Urothelium cell line (cell line): ENCODE data around the gene SAMD14.

Experiments
- DNase-seq: peaks from one replicate; pipeline ENCODE4 v3.0.0; 2011; ENCODE audit warnings: low spot score, mixed read lengths
- FAIRE-seq: peaks from 2 replicates; lab custom pipeline; 2011; peaks lifted over from hg19 to GRCh38; lab: Jason Lieb, UNC

SAMD14 gene

DNA sequence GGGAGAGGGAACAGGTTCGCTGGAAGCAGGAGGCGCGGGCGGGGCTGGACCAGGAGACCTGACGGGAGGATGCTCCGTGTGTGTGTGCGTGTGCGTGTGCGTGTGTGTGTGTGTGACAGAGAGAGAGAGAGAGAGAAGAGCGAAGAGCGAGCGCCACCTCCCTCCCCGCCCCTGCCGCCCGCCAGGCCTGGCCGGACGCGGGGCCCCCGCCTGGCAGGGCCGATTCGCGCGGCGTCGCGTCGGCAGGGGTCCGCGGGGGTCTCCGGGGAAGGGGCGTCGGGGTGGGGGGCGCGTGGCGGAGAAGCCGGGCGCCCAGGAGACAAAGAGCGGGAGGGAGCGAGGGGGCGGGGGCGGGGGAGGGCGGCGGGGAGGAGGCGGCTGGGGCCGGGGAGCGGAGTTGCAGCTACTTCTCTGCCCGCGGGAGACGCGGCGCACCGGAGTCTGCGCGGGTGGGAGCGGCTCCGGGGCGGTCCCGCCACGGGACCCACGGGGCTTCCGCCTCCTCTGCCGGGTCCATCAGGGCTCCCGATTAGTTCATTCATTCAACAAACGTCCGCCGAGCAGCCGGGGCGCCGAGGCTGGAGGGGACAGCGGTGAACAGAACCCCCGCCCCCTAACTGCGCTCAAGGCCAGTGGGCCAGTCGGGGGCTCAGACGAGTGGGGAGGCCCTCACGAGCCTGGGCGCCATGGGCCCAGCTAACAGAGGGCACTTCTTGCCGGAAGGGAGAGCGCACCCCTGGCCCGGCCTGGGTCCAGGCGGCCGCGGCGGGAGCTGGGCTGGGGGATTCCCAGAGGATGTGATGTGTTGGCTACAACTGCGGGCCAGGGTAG is at the start of gene SAMD14:
SAMD14 (minus strand) TSS at position 433 of the 831 bp plus-strand sequence. CDS start 5,201 bp downstream, outside the sequence.
- FAIRE-seq (peak; percentile 20), DNase-seq (peak; percentile 66)

DNA sequence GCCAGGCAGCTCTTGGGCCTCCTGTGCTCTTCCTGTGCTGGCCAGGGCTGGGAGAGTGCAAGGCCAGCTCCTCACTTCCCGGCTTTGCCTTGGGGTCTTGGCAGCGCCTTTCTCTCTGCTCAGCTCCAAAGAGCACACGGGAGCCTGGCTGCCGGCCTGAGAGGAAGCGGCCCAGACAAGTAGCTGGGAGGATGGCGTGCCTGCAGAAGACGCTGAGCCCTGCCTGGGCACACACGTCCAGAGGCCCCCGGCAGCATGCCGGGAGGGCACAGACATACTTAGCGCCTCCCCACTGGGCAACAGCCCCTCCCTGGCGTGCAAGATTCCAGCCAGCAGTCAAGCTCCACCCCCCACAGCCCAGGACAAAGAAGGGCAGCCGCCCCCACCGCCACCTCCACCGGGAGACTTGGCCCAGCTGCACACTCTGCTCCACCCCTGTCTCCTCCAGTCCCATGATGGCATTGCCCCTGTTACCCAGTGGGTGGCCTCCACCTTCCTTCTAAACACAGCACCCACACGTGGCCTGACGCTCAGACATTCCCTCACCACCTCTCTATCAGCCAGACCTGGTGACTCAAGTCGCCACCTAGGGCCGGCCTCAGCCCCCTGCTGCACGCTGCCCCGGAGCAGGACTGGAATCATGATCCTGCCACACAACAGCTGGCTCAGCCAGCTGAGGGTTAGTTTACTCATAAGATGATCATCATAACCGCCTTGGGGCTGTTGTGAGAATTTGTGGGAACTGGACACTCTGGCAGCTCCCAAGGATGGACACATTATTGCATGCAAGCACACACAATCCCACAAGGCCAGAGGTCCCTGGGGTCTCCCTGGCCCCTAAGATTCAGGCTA is 48.2 kb upstream of the SAMD14 start:
- DNase-seq (peak; percentile 95), FAIRE-seq (peak; percentile 97)

DNA sequence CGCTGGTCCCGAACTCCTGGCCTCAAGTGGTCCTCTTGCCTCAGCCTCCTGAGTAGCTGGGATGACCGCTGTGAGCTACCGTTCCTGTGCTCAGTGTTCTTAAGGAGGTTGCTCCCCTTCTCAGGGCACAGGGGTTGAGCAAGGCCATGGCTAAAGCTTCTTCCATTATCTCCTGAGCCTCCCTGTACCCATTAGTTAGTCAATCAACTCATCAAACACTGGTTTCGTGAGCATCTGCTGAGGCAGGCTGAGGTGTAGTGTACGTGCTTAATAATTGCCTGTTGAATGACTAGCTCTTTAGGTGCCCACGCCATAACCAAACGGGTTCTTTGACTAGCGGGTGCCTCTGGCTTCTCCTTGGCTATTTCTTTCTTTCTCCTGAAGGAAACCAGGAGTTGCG is 47.5 kb upstream of the SAMD14 start:
- DNase-seq (no peak), FAIRE-seq (peak; percentile 30)

DNA sequence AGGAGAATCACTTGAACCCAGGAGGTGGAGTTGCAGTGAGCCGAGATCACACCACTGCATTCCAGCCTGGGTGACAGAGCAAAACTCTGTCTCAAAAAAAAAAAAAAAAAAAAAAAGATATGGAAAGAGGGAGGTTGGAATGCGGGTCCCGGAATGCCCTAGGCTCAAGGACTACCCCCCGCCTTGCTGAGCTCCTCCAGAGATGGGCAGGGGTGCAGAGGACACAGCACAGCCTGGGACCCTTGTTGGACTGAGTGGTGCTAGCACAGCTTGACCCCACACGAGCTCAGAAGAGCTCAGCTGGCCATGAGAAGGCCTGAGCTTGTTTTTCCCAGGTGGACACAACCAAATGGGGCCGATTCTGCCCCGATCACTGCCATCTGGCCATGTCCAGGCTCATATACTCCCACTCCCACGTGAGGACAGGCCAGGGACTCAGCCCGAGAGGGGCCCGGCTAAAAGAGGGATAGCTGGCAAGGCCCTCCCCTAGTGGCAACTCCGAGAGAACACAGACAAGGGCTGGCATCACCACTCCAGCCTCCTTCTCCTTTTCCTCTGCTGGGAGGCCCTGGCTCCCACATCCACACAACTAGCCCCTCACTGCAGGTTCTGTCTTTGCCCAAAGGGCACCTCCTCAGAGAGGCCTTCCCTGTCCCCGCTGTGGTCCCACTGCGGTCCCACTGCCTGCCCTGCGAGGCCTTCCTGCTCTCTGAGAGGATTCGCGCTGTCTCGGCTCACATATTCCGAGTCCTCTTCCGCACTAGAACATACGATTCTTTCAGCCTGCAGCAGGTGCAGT is 46.8 kb upstream of the SAMD14 start:
- FAIRE-seq (peak; percentile 86), DNase-seq (no peak)

DNA sequence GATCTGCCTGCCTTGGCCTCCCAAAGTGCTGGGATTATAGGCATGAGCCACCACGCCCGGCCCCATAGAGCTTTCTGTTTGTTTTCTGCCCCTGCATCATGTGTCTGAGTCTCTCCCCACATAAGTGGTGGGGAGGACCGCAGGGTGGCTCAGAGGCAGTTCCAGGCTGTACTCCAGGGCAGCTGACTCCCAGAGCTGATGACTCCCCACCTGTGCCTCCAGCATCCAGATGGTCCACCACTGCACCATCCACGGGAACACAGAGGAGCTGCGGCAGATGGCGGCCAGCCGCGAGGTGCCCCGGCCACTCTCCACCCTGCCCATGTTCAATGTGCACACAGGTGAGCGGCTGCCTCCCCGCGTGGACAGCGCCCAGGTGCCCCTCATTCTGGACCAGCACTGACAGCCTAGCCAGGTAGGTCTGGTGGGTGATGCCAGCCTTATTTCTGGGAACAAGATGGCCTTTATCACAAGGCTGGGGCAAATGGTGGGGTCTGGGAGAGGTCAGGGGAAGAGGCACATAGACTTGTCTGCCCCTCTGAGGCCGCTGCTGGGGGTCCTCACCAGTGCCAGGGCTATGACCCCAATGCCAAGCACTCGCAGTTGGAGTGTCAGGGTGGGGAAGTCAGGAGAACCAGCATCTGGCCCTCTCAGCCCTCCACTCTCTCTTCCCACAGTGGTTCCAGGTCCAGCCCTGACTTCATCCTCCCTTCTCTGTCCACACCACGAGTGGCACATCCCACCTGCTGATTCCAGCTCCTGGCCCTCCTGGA is 45.3 kb upstream of the SAMD14 start:
- no peak for FAIRE-seq

DNA sequence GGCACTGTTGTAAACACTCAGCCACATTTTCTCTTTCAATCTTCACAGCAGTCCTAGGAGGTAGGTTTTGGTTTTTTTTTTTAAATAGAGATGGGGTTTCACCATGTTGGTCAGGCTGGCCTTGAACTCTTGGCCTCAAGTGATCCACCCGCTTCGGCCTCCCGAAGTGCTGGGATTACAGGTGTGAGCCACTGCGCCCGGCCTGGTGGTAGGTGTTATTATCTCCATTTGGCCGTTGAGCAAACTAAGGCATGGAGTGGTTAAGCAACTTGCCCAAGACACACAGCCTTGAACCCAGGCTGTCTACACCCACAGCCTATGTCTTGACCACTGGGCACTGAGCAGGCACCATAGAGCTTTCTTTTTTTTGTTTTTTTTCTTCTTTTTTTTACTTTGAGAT is 44.5 kb upstream of the SAMD14 start:
- no peak for FAIRE-seq

More for the DNA sequence above, 45.3 kb upstream of the SAMD14 start:
- no peak for DNase-seq

DNA sequence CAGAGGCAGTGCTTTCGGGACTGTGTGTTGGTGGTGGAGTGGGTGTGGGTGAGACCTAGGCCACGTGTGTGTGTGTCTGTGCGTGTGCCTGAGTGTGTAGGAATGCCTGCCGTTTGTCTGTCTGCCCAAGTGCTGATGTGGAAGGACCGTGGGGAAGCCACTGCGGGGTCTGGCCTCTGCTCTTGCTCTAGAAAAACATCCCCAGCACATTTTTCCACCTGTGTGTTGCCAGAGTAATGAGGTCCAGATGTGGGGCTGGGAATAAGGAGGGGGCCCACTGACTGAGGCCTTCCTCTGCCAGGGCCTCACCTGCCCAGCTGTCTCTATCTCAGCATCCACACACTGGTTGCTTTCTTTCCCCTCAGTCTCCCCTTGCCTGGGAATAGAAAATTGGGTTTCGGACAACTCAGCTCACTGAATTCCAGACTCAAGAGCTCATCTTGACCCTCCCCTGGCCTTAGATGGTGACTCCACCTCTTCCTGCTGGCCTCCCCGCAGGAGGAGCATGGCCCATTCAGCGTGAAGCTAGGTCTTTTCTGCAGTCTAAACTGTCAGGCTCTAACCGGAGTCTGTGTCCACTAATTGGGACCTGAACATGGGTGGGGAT is 43.5 kb upstream of the SAMD14 start:
- peak; percentile 73 for DNase-seq
- FAIRE-seq = no peak

More for the DNA sequence above, 44.5 kb upstream of the SAMD14 start:
- no peak for DNase-seq

DNA sequence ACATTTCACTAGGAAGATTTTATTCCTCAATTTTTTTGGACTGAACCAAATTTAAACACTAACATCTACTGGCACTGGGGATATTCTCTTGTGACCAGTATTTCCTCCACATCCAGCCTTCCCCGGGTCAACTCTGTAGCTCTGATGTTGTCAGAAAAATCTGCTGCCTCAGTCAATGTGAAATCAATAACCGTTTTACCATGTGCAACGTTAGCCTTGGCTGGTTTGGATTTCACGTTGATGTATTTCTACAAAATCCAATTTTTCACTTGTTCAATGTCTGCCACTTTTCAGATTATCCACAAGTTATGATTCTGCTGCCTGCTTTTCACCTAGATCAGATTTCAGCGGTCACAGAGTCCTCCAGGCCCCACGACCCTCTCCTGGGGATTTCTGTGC is 43.0 kb upstream of the SAMD14 start:
- FAIRE-seq (no peak), DNase-seq (no peak)

DNA sequence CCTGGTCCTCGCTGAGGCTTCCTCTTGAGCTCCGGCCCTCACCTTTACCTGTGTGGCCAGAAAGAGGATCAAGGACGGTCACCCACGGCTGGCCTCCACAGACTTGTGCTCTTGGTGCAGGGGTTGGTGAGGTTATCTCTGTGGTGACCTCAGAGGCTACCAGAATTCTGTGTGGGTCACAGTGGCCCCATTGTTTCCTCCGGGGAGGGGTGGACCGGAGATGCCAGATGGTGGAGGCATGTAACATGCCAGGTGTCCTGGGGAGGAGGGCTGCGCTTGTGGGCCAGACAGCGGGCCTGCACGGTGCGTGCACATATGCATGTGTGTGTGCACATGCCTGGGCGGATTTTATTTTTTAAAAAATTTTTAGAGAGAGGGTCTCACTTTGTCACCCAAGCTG is 42.2 kb upstream of the SAMD14 start:
- no peak for DNase-seq
- FAIRE-seq = no peak

DNA sequence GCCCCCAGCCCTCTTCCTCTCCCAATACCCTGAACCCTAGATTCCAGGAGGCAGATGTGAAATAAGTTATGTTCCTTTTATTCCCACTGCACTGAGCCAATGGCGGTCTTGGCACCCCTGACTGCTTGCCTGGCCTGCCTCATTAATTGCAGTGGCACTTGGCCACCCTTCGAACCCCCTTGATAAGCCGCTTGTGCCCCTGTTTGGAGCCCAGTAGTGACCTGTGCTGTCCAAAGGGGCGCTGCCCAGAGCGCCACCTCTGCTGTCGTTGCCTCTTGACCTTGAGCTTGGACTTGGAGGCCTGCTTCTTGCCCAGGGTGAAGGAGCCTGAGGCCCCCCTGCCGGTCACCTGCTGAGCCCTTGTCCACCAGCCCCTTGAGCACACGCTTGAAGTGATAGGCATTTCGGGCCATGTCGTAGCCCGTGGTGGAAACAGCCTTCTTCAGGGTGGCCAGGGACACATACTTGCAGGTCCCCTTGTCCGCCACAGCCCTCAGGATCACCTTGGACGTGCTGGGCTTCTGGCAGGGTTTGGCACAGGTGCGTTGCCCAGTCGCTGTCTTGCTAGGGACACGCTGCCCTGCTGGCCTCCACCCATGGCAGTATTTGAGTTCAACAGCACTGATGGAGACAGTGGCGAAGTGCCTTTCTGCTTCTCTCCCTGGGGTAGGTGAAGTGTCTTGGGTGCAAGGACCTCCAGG is 41.6 kb upstream of the SAMD14 start:
- no peak for DNase-seq
- no peak for FAIRE-seq

DNA sequence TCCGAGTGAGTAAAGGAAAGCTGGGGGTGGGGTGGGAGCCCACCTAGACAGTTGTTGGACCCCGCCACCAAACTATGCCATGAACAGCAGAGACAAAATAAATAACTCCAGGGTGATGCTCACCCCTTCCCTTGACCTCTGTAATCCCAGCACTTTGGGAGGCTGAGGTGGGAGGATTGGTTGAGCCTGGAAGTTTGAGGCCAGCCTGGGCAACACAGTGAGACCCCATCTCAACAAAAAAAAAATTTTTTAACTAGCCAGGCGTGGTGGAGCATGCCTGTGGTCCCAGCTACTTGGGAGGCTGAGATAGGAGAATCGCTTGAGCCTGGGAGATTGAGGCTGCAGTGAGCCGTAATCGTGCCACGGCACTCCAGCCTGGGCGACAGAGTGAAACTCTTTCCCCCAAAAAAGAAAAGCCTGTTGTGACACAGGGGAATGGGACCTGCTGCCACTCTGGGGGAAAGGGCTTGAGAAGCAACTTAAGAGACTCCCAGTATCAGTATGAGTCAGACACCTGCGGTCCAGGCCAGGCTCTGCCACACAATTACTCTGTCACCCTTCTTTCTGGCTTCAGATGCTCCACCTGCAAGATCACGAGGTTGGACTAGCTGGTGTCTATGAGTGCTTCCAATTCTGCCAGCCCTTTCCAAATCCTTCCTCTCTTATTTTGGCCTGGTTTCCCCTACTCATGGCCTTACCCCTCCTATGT is 40.9 kb upstream of the SAMD14 start:
- FAIRE-seq (no peak), DNase-seq (peak; percentile 59)

DNA sequence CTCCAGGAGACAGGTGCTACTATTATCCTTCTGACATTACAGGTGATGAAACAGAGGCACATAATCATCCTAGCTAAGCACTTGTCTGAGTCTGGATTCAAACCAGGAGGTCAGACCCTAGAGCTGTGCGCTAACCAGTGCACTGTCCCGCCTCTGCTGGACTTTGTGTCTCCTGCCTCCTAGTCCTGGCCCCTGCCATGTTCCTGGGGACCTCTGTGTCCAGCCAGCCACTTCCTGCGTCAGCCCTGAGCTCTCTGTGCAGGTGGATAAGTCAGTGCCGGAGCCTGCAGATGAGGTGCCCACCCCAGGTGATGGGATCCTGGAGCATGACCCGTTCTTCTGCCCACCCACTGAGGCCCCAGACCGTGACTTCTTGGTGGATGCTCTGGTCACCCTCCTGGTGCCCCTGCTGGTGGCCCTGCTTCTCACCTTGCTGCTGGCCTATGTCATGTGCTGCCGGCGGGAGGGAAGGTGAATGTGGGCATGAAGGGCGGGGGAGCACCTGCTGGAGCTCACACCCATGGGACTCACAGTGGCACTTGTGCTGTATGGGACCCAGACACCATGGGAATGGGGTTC is 40.0 kb upstream of the SAMD14 start:
- FAIRE-seq = peak; percentile 67
- DNase-seq = no peak

DNA sequence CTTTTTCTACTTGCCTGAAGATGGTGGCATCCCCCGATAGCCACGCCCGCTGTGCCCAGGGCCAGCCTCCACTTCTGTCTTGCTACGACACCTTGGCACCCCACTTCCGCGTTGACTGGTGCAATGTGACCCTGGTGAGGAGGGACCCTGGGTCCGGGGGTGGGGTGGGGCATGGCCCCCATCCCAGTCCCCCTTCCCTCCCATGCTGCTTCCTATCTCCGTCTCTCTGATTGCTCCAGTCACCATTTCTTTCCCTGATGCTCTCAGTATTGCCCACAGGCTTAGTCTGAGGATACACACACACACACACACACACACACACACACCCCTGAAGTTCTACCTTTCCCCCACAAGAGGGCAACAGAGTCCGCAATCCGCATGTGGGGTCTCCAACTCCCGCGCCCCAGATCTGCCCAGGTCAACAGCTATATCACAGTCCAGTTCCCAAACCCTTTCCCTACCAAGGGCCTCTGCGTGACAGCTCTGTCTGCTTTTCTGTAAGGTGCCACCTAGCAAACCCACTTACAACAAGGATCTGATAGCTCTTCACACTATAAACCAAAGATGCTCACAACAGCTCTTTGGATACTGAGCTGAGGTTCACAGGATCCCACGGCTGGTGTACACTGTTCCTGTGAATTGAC is 39.3 kb upstream of the SAMD14 start:
- FAIRE-seq (peak; percentile 86), DNase-seq (peak; percentile 71)

DNA sequence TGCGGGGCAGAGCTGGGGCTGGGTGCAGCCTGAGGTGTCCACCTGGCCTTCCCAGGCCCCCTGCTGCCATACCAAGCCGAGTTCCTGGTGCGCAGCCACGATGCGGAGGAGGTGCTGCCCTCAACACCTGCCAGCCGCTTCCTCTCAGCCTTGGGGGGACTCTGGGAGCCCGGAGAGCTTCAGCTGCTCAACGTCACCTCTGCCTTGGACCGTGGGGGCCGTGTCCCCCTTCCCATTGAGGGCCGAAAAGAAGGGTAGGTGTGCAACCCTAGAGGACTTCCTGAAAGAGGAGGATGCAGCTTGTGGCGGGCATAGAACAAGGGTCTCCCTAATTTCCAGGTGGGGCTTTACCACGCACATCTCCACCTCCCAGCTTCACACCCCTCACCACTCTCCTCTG is 38.4 kb upstream of the SAMD14 start:
- DNase-seq (no peak), FAIRE-seq (no peak)

DNA sequence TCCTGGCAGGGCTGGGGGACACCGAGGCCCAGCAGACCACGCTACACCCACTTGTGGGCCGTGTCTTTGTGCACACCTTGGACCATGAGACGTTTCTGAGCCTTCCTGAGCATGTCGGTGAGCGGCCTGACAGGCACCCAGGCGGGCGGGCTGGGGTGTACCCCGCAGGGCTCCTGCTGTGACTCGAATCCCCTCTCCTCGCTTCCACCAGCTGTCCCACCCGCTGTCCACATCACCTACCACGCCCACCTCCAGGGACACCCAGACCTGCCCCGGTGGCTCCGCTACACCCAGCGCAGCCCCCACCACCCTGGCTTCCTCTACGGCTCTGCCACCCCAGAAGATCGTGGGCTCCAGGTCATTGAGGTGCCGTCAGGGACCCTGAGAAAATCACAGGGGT is 37.4 kb upstream of the SAMD14 start:
- DNase-seq = no peak
- no peak for FAIRE-seq

DNA sequence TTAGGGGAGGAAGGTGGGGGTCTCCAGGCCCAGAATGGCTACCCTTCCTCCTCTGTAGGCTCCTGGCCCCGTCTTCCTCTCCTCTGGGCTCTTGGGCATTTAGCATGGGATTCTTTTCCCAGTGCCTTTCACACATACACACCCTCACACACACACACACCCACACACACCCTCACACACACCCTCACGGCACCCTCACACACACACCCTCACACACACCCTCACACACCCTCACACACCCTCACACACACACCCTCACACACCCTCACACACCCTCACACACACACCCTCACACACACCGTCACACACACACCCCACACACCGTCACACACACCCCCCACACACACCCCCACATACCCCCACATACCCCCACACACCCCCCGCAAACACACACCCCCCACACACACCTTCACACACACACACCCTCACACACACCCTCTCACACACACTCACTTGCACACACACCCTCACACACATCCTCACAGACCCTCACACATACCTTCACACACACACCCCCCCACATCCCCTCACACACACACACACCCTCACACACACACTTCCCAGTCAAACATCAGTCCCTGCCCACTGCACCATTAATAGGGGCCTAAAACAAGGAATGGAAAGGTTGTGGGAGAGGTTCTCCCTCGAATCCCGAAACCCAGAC is 36.7 kb upstream of the SAMD14 start:
- DNase-seq = no peak
- peak; percentile 92 for FAIRE-seq

DNA sequence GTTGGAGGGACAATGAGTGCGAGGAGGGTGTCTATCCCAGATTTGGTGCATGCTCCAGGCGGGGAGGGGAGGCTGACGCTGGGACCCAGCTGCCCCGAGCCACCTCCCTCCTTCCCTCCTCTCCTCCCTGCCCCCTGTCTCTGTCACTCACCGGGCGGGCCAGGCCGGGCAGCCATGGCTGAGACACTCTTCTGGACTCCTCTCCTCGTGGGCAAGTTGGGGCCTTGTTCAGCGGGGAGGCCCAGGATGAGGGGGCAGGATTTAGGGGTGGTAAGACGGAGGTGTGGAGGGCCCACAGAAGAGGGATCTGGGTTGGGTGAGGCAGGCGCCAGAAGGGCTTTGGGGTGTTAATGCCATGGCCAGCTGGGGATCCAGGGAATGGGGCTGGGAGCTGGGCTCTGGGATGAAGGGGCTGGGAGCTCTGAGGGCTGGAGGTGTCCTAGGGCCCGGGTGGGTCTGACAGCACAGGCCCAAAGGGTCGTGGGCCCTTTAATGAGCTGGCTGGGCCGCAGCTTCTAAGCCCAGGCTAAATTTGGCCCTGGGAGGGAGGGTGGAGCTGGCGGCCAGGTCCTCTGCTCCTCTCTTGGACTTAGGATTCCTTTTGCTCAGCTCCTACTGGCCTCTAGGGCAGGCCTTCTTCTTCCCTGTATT is 36.0 kb upstream of the SAMD14 start, which contains the start of gene SGCA:
SGCA (plus strand) TSS at position 139 of the 651 bp plus-strand sequence; CDS start at position 175, 36 bp downstream.
- DNase-seq = no peak
- no peak for FAIRE-seq
